Stimulated activated CD4-positive, alpha-beta T cell treated with anti-CD3 and anti-CD28 coated beads, Interleukin-1b, Interleukin-23, amount 100 ng/mL, for 48 hours (primary cell): Measurements from ENCODE around the gene CNPY1.

Experiments
- DNase-seq: peaks from one replicate; pipeline ENCODE4 v3.0.0-alpha.2; 2020

CNPY1 gene

GRCh38 chr7:155509359-155509724, 37.0 kb downstream of the CNPY1 start:
- DNase-seq = no peak

- no peak for DNase-seq
Measured at GRCh38 chr7:155508376-155509358, 37.7 kb downstream of the CNPY1 start.

- no peak for DNase-seq
Measured at GRCh38 chr7:155507576-155507975, 38.8 kb downstream of the CNPY1 start.

GRCh38 chr7:155506854-155507337, 39.5 kb downstream of the CNPY1 start:
- no peak for DNase-seq

- no peak for DNase-seq
Measured at GRCh38 chr7:155505422-155505793, 41.0 kb downstream of the CNPY1 start.

- no peak for DNase-seq
Measured at GRCh38 chr7:155497149-155497901, 49.0 kb downstream of the CNPY1 start.

- no peak for DNase-seq
Measured at GRCh38 chr7:155496267-155497005, 49.9 kb downstream of the CNPY1 start.

GRCh38 chr7:155495440-155496248, 50.7 kb downstream of the CNPY1 start:
- no peak for DNase-seq

- no peak for DNase-seq
Measured at GRCh38 chr7:155494551-155494950, 51.8 kb downstream of the CNPY1 start.

- DNase-seq = no peak
Measured at GRCh38 chr7:155493744-155494538, 52.4 kb downstream of the CNPY1 start.

GRCh38 chr7:155491812-155492211, 54.5 kb downstream of the CNPY1 start:
- no peak for DNase-seq

GRCh38 chr7:155490697-155491628, 55.4 kb downstream of the CNPY1 start:
- peak; percentile 33 for DNase-seq

GRCh38 chr7:155489862-155490696, 56.3 kb downstream of the CNPY1 start:
- no peak for DNase-seq

- no peak for DNase-seq
Measured at GRCh38 chr7:155489158-155489840, 57.1 kb downstream of the CNPY1 start.

GRCh38 chr7:155488483-155489127, 57.8 kb downstream of the CNPY1 start:
- DNase-seq = no peak

GRCh38 chr7:155487509-155488482, 58.6 kb downstream of the CNPY1 start:
- no peak for DNase-seq
